ENCODE measurements around the gene GSTM3.
A peak's percentile ranks its signal among the peaks of the same experiment; 100 is the strongest.
"Not testable (repeated sequence)": the region's sequence is repeated elsewhere in the genome, so short reads cannot be mapped to it uniquely, and the experiment has no call there.

GSTM3 gene

GRCh38 chr1:109773900-109774485 is 33.2 kb upstream of the GSTM3 start:
- no peak for DNase-seq

GRCh38 chr1:109773203-109773899 is 32.5 kb upstream of the GSTM3 start:
- DNase-seq, result peak; percentile 77

GRCh38 chr1:109772658-109773202 is 31.9 kb upstream of the GSTM3 start:
- no peak for DNase-seq

- DNase-seq, result no peak
Measured at GRCh38 chr1:109771712-109772657, 31.1 kb upstream of the GSTM3 start.

- no peak for DNase-seq
Measured at GRCh38 chr1:109770331-109771095, 29.7 kb upstream of the GSTM3 start.

- no peak for DNase-seq
Measured at GRCh38 chr1:109769330-109770078, 28.7 kb upstream of the GSTM3 start.

GRCh38 chr1:109768820-109769219 is 28.0 kb upstream of the GSTM3 start:
- DNase-seq, result no peak

GRCh38 chr1:109768335-109768650 is 27.5 kb upstream of the GSTM3 start:
- DNase-seq, result no peak

- no peak for DNase-seq
Measured at GRCh38 chr1:109767637-109768334, 26.9 kb upstream of the GSTM3 start.

- DNase-seq, result not testable (repeated sequence)
Measured at GRCh38 chr1:109766991-109767636, 26.3 kb upstream of the GSTM3 start.

GRCh38 chr1:109765896-109766615 is 25.2 kb upstream of the GSTM3 start:
- DNase-seq, result no peak

- DNase-seq, result no peak
Measured at GRCh38 chr1:109765483-109765815, 24.6 kb upstream of the GSTM3 start.

- no peak for DNase-seq
Measured at GRCh38 chr1:109764561-109765482, 24.0 kb upstream of the GSTM3 start.

- no peak for DNase-seq
Measured at GRCh38 chr1:109763646-109764415, 23.0 kb upstream of the GSTM3 start, which contains the start of gene EPS8L3. TSS of gene EPS8L3 (minus strand) at chr1:109763923. CDS start at chr1:109761749, 2,174 bp downstream.

- DNase-seq, result no peak
Measured at GRCh38 chr1:109762821-109763645, 22.2 kb upstream of the GSTM3 start.

- DNase-seq, result no peak
Measured at GRCh38 chr1:109762039-109762585, 21.3 kb upstream of the GSTM3 start.

Data from CD4-positive, alpha-beta T cell treated with Interleukin-6 for 4 hours (primary cell).